B cell (primary cell): Measurements from ENCODE around the gene RNF157. TPM values are rescaled to one million over a fixed set of nuclear protein-coding genes. Genes with fewer than 3 reads are reported as not detected.

Source experiments
- ATAC-seq: fragments of 200-7000 bp; cut with Tn5 transposase; one replicate; pipeline ENCODE4 v1.10.0; 2021; ENCODE audit warnings: low read depth, mild to moderate bottlenecking, moderate number of reproducible peaks, moderate library complexity
- CTCF ChIA-PET: fragments of 350-600 bp; sonication (Branson Sonifier 250); formaldehyde crosslinking; loops from one replicate; lab custom pipeline; 2021; ENCODE audit warnings: antibody characterized with exemption, inconsistent platforms; lab: Charles Lee
- POLR2A ChIA-PET: fragments of 350-600 bp; sonication (Branson Sonifier 250); formaldehyde crosslinking; loops from one replicate; lab custom pipeline; 2021; ENCODE audit warnings: antibody characterized with exemption; lab: Charles Lee
- DNase-seq: peaks from one replicate; pipeline ENCODE4 v3.0.0; 2013
- H2AFZ ChIP-seq: 2 replicates; pipeline ENCODE4 v1.6.1; 2012; ENCODE audit warnings: mild to moderate bottlenecking, low read depth, low read length; ENCODE audit not compliant: insufficient read depth, poor library complexity, severe bottlenecking
- H3K27ac ChIP-seq, 2 donors: 1 replicate in 1 of 2; 2 replicates in 1 of 2; pipeline ENCODE4 v1.5.1; 2012 to 2013; ENCODE audit warnings: low read length in 2 of 2, mild to moderate bottlenecking in 2 of 2, moderate library complexity in 1 of 2
- H3K27me3 ChIP-seq, 4 experiments: fragments of 200-600 bp in 1 of 4; sonication (generic) in 1 of 4; replicated peaks in 1 of 4; 1 replicate in 2 of 4; 2 replicates in 2 of 4; pipeline versions ENCODE4 v1.6.1 to v1.7.0; 2013 to 2016; ENCODE audit warnings: low read length in 3 of 4, mild to moderate bottlenecking in 2 of 4, mixed read lengths in 1 of 4, moderate library complexity in 1 of 4; ENCODE audit not compliant: insufficient read depth in 4 of 4, control insufficient read depth in 3 of 4; ENCODE audit errors: control extremely low read depth in 1 of 4
- H3K36me3 ChIP-seq, 2 experiments: replicated peaks in 1 of 2; 1 replicate in 1 of 2; 2 replicates in 1 of 2; pipeline versions ENCODE4 v1.6.1 to v1.7.1; 2013; ENCODE audit warnings: low read length in 1 of 2; ENCODE audit not compliant: insufficient read depth in 2 of 2, control insufficient read depth in 1 of 2; ENCODE audit errors: control extremely low read depth in 1 of 2, extremely low read depth in 1 of 2
- H3K4me1 ChIP-seq, 2 donors: fragments of 200-600 bp in 1 of 2; sonication (generic) in 1 of 2; 1 replicate in 1 of 2; 2 replicates in 1 of 2; pipeline versions ENCODE4 v1.5.1 to v1.6.1; 2013 to 2017; ENCODE audit warnings: low read length in 2 of 2; ENCODE audit not compliant: control insufficient read depth in 2 of 2, insufficient read depth in 2 of 2
- H3K4me2 ChIP-seq: replicated peaks from 2 replicates; pipeline ENCODE3; 2012; ENCODE audit warnings: mild to moderate bottlenecking, low read depth, low read length; ENCODE audit not compliant: poor library complexity, severe bottlenecking
- H3K4me3 ChIP-seq, 5 experiments: fragments of 200-600 bp in 1 of 5; sonication (generic) in 1 of 5; 1 replicate in 3 of 5; 2 replicates in 2 of 5; pipeline versions ENCODE4 v1.5.1 to v1.7.0; 2011 to 2016; ENCODE audit warnings: low read length in 4 of 5, mild to moderate bottlenecking in 4 of 5, low read depth in 2 of 5, control low read depth in 1 of 5, moderate library complexity in 1 of 5; ENCODE audit not compliant: insufficient read depth in 1 of 5; ENCODE audit errors: control extremely low read depth in 1 of 5, extremely low read depth in 1 of 5
- H3K79me2 ChIP-seq: fragments of 200-600 bp; sonication (generic); one replicate; pipeline ENCODE4 v1.6.0; 2016; ENCODE audit warnings: low read length; ENCODE audit not compliant: control insufficient read depth, insufficient read depth
- H3K9ac ChIP-seq: fragments of 200-600 bp; sonication (generic); 2 replicates; pipeline ENCODE4 v1.6.1; 2017; ENCODE audit warnings: mild to moderate bottlenecking, low read length, moderate library complexity
- H3K9me3 ChIP-seq, 3 donors: one replicate each; pipeline versions ENCODE4 v1.6.1 to v1.7.1; 2013; ENCODE audit warnings: low read length in 2 of 3; ENCODE audit not compliant: control insufficient read depth in 2 of 3, insufficient read depth in 1 of 3; ENCODE audit errors: control extremely low read depth in 1 of 3
- H4K20me1 ChIP-seq: 2 replicates; pipeline ENCODE4 v1.6.0; 2012; ENCODE audit warnings: mild to moderate bottlenecking, low read length; ENCODE audit not compliant: insufficient read depth, control insufficient read depth, poor library complexity, severe bottlenecking
- H3K27ac Mint-ChIP-seq: one replicate; pipeline ENCODE4 v1.8.0; 2021; ENCODE audit warnings: mixed read lengths
- H3K27me3 Mint-ChIP-seq: one replicate; pipeline ENCODE4 v1.8.0; 2021; ENCODE audit warnings: mixed read lengths
- H3K4me1 Mint-ChIP-seq: one replicate; pipeline ENCODE4 v1.8.0; 2021; ENCODE audit warnings: mixed read lengths
- H3K4me3 Mint-ChIP-seq: one replicate; pipeline ENCODE4 v1.8.0; 2021; ENCODE audit warnings: mixed read lengths
- H3K9me3 Mint-ChIP-seq: one replicate; pipeline ENCODE4 v1.8.0; 2022; ENCODE audit warnings: mixed read lengths; ENCODE audit not compliant: insufficient read depth
- EZH2 ChIP-seq: IDR thresholded peaks from 2 replicates; pipeline ENCODE4 v1.6.1; 2012; ENCODE audit warnings: borderline replicate concordance, low read depth, mild to moderate bottlenecking, moderate library complexity, low read length; ENCODE audit not compliant: insufficient read depth, poor library complexity, severe bottlenecking
- WGBS: methylation state at CpG from one replicate; pipeline ENCODE4 v1.1.5; 2013; ENCODE audit warnings: missing lambda C conversion rate; ENCODE audit not compliant: insufficient coverage; 5-methylcytosine and 5-hydroxymethylcytosine counted together
- intact Hi-C: fragments of 100-400 bp; cut with micrococcal nuclease; formaldehyde crosslinking; loops from one replicate; pipeline ENCODE4 v1.10.0; 2022
- polyA plus RNA-seq: library from polyadenylated mRNA; depleted of rRNA; stranded (reverse); fragments of >200 nt; gene quantifications from 2 replicates; pipeline ENCODE4 v1.2.3, GENCODE V29; 2012
- total RNA-seq, 2 donors: library from RNA; stranded (reverse); fragments of 120-200 nt in 1 of 2; gene quantifications; 1 replicate in 1 of 2; 2 replicates in 1 of 2; pipeline versions ENCODE4 v1.2.3 to v1.2.4, GENCODE V29; 2013 to 2022
- TF ChIP-seq, protein P1 (sequence below): fragments of 200-600 bp; IDR thresholded peaks from one replicate; pipeline ENCODE4 v1.8.0; 2022; ENCODE audit warnings: antibody characterized with exemption, mild to moderate bottlenecking

The RNF157 gene
- total and polyA plus RNA-seq, 2 donors (not counting 1 experiment from before 2014, with no cell fraction given), result 0.54 to 1.2 TPM

DNA sequence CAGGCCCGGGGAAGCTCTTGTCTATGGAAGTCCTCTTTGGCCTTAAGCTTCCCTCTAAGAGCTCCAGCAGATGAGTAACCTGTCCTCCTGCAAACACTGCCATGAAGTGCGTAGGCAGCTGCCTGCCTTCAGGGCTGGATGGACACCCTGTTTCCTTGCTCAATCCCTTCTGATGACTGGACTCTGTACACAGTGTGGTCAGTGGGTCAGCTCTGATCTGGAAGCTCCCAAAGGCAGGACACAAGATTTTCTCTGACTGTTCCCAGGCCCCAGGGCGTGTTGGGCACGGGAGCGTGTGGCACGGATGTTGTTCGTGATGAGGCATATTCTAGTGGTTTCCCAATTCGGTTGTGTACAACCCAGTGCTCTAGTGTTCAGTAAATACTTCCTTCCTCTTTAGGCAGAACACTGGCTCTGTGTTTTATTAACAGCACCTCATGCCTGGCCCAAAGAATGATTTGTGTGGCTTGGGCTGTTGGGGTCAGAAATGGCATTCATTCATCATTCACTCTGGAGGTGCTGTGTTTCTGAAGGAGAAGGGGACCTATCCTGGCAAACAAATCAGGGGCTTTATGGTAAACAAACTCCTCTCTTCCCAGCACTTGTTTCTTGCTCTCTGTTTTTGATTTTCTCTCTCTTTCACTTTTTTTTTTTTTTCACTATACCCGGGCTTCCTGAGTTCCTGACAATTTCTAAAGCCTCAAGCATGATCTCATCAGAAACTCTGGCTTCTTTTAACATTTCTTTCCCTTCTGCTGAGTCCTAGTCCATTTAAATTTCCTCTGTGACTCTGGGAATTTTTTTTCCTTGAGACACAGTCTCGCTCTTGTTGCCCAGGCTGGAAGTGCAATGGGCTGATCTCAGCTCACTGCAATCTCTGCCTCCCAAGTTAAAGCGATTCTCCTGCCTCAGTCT is 12.0 kb upstream of the RNF157 start:
- H3K79me2 ChIP-seq, result peaks cover 4% of the 10 kb centered on the region
- peaks cover 23 to 24% of the 10 kb centered on the region in 2 donors for H3K4me1 ChIP-seq
- H3K27ac ChIP-seq, result peak overlapping the region; percentile 2 to 45
- no peaks in the 10 kb centered on the region for H3K27me3 ChIP-seq
- Mint-ChIP-seq H3K9me3 (no peaks in the 10 kb centered on the region), H3K27me3 (no peaks in the 10 kb centered on the region), H3K4me3 (peak overlapping the region; percentile 81), H3K27ac (peak overlapping the region; percentile 89), H3K4me1 (peaks cover 32% of the 10 kb centered on the region)
- H3K9me3 ChIP-seq, result peaks cover 0 to 3% (median 0%) of the 10 kb centered on the region in 3 donors
- peak overlapping the region; percentile 53 for H2AFZ ChIP-seq
- peak overlapping the region; percentile 69 for H3K4me2 ChIP-seq
- peak overlapping the region; percentile 42 for H3K9ac ChIP-seq
- ChIA-PET CTCF (interaction anchor here (0.7 to 1.9 kb wide), 8 partner anchors 12 to 250 kb away, joined by 3 to 10 read pairs (median 3); no protein-coding TSS in a partner anchor), POLR2A (interaction anchor here (0.6 to 0.8 kb wide), 3 partner anchors 12 to 1451 kb away, joined by 3 to 6 read pairs (median 3); no protein-coding TSS in a partner anchor)
- H3K4me3 ChIP-seq, result peak overlapping the region in 2 of 5 experiments; percentile 34 to 48
- no peak for TF ChIP-seq EZH2
- WGBS, result 39% methylated on average over 6 of the region's 11 CpGs
- no peaks in the 10 kb centered on the region for H4K20me1 ChIP-seq
- intact Hi-C loops, result loop anchor here (1.0 kb wide), 1 partner anchor 8 kb away; no protein-coding TSS in a partner anchor
- peak; percentile 90 for ATAC-seq
- peak; percentile 75 for DNase-seq
- no peaks in the 10 kb centered on the region for H3K36me3 ChIP-seq

DNA sequence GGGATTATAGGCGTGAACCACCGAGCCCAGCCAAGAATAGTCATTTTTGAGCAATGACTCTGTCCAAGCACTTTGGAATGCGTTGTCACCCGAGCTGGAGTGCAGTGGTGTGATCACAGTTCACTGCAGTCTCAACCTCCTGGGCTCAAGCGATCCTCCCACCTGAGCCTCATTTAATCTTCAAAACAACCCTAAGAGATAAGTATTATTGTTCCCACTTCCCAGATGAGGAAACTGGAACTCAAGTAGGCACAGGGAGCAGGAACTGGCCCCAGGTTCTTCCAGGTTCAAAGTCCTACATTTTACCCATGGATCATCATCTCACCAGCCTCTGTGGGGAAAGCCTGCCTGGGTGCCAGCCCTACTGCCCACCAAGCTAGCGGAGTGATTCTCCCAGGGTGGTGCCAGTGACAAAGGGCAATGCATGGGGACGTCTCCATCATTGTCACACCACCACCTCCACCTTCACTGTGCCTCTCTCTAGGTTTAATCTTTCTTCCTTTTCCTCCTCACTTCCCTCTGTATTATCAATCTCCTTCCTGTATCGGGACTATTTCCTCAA is 11.3 kb upstream of the RNF157 start:
- H3K27me3 Mint-ChIP-seq, result no peaks in the 10 kb centered on the region
- H3K27ac Mint-ChIP-seq, result peak overlapping the region; percentile 89
- H3K4me3 Mint-ChIP-seq, result peak overlapping the region; percentile 81
- ATAC-seq, result no peak
- CTCF ChIA-PET, result interaction anchor here (0.8 to 1.9 kb wide), 6 partner anchors 12 to 249 kb away, joined by 3 to 10 read pairs (median 3); no protein-coding TSS in a partner anchor
- H4K20me1 ChIP-seq, result no peaks in the 10 kb centered on the region
- peaks cover 32% of the 10 kb centered on the region for H3K4me1 Mint-ChIP-seq
- H3K27me3 ChIP-seq, result no peaks in the 10 kb centered on the region
- intact Hi-C loops, result loop anchor here (1.0 kb wide), 1 partner anchor 9 kb away; no protein-coding TSS in a partner anchor
- no peak for TF ChIP-seq EZH2
- TF ChIP-seq, protein P1, sequence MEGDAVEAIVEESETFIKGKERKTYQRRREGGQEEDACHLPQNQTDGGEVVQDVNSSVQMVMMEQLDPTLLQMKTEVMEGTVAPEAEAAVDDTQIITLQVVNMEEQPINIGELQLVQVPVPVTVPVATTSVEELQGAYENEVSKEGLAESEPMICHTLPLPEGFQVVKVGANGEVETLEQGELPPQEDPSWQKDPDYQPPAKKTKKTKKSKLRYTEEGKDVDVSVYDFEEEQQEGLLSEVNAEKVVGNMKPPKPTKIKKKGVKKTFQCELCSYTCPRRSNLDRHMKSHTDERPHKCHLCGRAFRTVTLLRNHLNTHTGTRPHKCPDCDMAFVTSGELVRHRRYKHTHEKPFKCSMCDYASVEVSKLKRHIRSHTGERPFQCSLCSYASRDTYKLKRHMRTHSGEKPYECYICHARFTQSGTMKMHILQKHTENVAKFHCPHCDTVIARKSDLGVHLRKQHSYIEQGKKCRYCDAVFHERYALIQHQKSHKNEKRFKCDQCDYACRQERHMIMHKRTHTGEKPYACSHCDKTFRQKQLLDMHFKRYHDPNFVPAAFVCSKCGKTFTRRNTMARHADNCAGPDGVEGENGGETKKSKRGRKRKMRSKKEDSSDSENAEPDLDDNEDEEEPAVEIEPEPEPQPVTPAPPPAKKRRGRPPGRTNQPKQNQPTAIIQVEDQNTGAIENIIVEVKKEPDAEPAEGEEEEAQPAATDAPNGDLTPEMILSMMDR, result no peak
- peak overlapping the region; percentile 2 to 45 for H3K27ac ChIP-seq
- WGBS, result 91% methylated on average over 7 of the region's 8 CpGs
- DNase-seq, result no peak
- H3K9me3 ChIP-seq, result peaks cover 0 to under 1% (median 0%) of the 10 kb centered on the region in 3 donors
- H3K4me2 ChIP-seq, result peak overlapping the region; percentile 69
- peaks cover 26 to 27% of the 10 kb centered on the region in 2 donors for H3K4me1 ChIP-seq
- H3K9me3 Mint-ChIP-seq, result no peaks in the 10 kb centered on the region
- peak overlapping the region; percentile 42 for H3K9ac ChIP-seq
- peak overlapping the region; percentile 53 for H2AFZ ChIP-seq
- H3K4me3 ChIP-seq, result peak overlapping the region in 1 of 5 experiments; percentile 34
- POLR2A ChIA-PET, result interaction anchor here (0.6 to 0.8 kb wide), 2 partner anchors 13 to 16 kb away, joined by 3 read pairs; no protein-coding TSS in a partner anchor
- H3K36me3 ChIP-seq, result no peaks in the 10 kb centered on the region
- H3K79me2 ChIP-seq, result peaks cover 4% of the 10 kb centered on the region
